Measurements from ENCODE around the gene DSTN.
A peak's percentile ranks its signal among the peaks of the same experiment; 100 is the strongest.

DSTN gene

GRCh38 chr20:17569616-17570346 is at the start of gene DSTN:
Gene DSTN (plus strand): TSS chr20:17570075. CDS start chr20:17570209, 134 bp downstream.
- DNase-seq = peak; percentile 72 to 97 (median 93)
- intact Hi-C loops (cut with DNase I) = loop anchor here (5.0 kb wide), 1 partner anchor 37 kb away; the partner anchor contains the start of gene BFSP1

GRCh38 chr20:17520583-17520982 is 49.3 kb upstream of the DSTN start:
- intact Hi-C loops (cut with DNase I) = no loop called here
- peak in 1 of 42 donors; percentile 8 for DNase-seq

GRCh38 chr20:17522528-17522927 is 47.3 kb upstream of the DSTN start:
- intact Hi-C loops (cut with DNase I) = no loop called here
- no peak for DNase-seq

- DNase-seq = no peak
- intact Hi-C loops (cut with DNase I) = no loop called here
These were observed 46.5 kb upstream of the DSTN start for GRCh38 chr20:17523326-17523725.

GRCh38 chr20:17524560-17524959 is 45.3 kb upstream of the DSTN start:
- no peak for DNase-seq
- intact Hi-C loops (cut with DNase I) = no loop called here

GRCh38 chr20:17525132-17525531 is 44.7 kb upstream of the DSTN start:
- intact Hi-C loops (cut with DNase I) = no loop called here
- no peak for DNase-seq

GRCh38 chr20:17525650-17526049 is 44.2 kb upstream of the DSTN start:
- intact Hi-C loops (cut with DNase I) = no loop called here
- DNase-seq = peak in 34 of 42 donors; percentile 18 to 76 (median 58)

GRCh38 chr20:17529586-17529985 is 40.3 kb upstream of the DSTN start:
- no peak for DNase-seq
- intact Hi-C loops (cut with DNase I) = no loop called here

- intact Hi-C loops (cut with DNase I) = loop anchor here (5.0 to 10.0 kb wide), 2 partner anchors 42 to 365 kb away; partner anchors contain the start of gene DSTN
- DNase-seq = no peak
These were observed 39.7 kb upstream of the DSTN start for GRCh38 chr20:17530153-17530552.

GRCh38 chr20:17530716-17531664 is 38.9 kb upstream of the DSTN start, which contains the start of gene BFSP1:
Gene BFSP1 (minus strand): TSS chr20:17531379. CDS start chr20:17531329, 50 bp downstream.
- intact Hi-C loops (cut with DNase I) = loop anchor here (5.0 to 10.0 kb wide), 2 partner anchors 41 to 364 kb away; partner anchors contain the start of gene DSTN
- peak; percentile 5 to 78 (median 58) for DNase-seq

- intact Hi-C loops (cut with DNase I) = loop anchor here (5.0 to 10.0 kb wide), 2 partner anchors 41 to 363 kb away; partner anchors contain the start of gene DSTN
- DNase-seq = peak in 1 of 42 donors; percentile 18
These were observed 38.2 kb upstream of the DSTN start for GRCh38 chr20:17531665-17532025.

GRCh38 chr20:17533396-17533795 is 36.5 kb upstream of the DSTN start:
- intact Hi-C loops (cut with DNase I) = loop anchor here (5.0 to 10.0 kb wide), 2 partner anchors 39 to 361 kb away; partner anchors contain the start of gene DSTN
- peak in 23 of 42 donors; percentile 11 to 61 (median 33) for DNase-seq

- intact Hi-C loops (cut with DNase I) = loop anchor here (5.0 to 10.0 kb wide), 2 partner anchors 38 to 361 kb away; partner anchors contain the start of gene DSTN
- no peak for DNase-seq
These were observed 35.8 kb upstream of the DSTN start for GRCh38 chr20:17534077-17534476.

- DNase-seq = peak; percentile 16 to 88 (median 71)
- intact Hi-C loops (cut with DNase I) = loop anchor here (5.0 to 10.0 kb wide), 2 partner anchors 80 to 358 kb away; no protein-coding TSS in a partner anchor
These were observed 32.9 kb upstream of the DSTN start for GRCh38 chr20:17536944-17537444.

- intact Hi-C loops (cut with DNase I) = loop anchor here (5.0 to 10.0 kb wide), 2 partner anchors 79 to 357 kb away; no protein-coding TSS in a partner anchor
- DNase-seq = no peak
These were observed 31.9 kb upstream of the DSTN start for GRCh38 chr20:17537959-17538358.

GRCh38 chr20:17538517-17539170 is 31.2 kb upstream of the DSTN start:
- intact Hi-C loops (cut with DNase I) = loop anchor here (5.0 to 10.0 kb wide), 2 partner anchors 79 to 356 kb away; no protein-coding TSS in a partner anchor
- DNase-seq = no peak

- intact Hi-C loops (cut with DNase I) = no loop called here
These were observed 28.3 kb upstream of the DSTN start for GRCh38 chr20:17541596-17541995.

GRCh38 chr20:17541996-17542395 is 27.9 kb upstream of the DSTN start:
- intact Hi-C loops (cut with DNase I) = no loop called here

More at GRCh38 chr20:17541596-17541995, 28.3 kb upstream of the DSTN start:
- no peak for DNase-seq

More at GRCh38 chr20:17541996-17542395, 27.9 kb upstream of the DSTN start:
- DNase-seq = no peak

Measured in head of caudate nucleus (tissue), 42 donors.